MG63 (cell line): Measurements from ENCODE around the gene CDC40. TPM values are rescaled to one million over a fixed set of nuclear protein-coding genes. Genes with fewer than 3 reads are reported as not detected.
"Not testable (repeated sequence)": the region's sequence is repeated elsewhere in the genome, so short reads cannot be mapped to it uniquely, and the experiment has no call there.

Source experiments
- DNase-seq: peaks from one replicate; pipeline ENCODE4 v3.0.0-alpha.2; 2020
- H3K27me3 ChIP-seq: fragments of 250-450 bp; sonication (Bioruptor Pico); 2 replicates; pipeline ENCODE4 v1.5.1; 2020; ENCODE audit warnings: mild to moderate bottlenecking, moderate library complexity
- H3K36me3 ChIP-seq: fragments of 250-450 bp; sonication (Bioruptor Pico); 2 replicates; pipeline ENCODE4 v1.5.1; 2020; ENCODE audit warnings: mild to moderate bottlenecking, moderate library complexity
- H3K4me3 ChIP-seq: fragments of 250-450 bp; sonication (Bioruptor Pico); 2 replicates; pipeline ENCODE4 v1.5.1; 2020; ENCODE audit warnings: mild to moderate bottlenecking, moderate library complexity
- H3K9me3 ChIP-seq: fragments of 250-450 bp; sonication (Bioruptor Pico); 2 replicates; pipeline ENCODE4 v1.5.1; 2020; ENCODE audit warnings: mild to moderate bottlenecking, moderate library complexity
- total RNA-seq: library from RNA; depleted of rRNA; stranded (reverse); fragments of >200 nt; shearing (Covaris generic); gene quantifications from 2 replicates; pipeline ENCODE4 v1.2.3, GENCODE V29; 2014; ENCODE audit warnings: low replicate concordance

Gene CDC40
- total RNA-seq, 1 experiment from 2014 or later = 12.0 TPM

GRCh38 chr6:110190726-110191125 lies 10.5 kb downstream of the CDC40 start:
- H3K4me3 ChIP-seq = no peak overlapping the region
- no peaks in the 10 kb centered on the region for H3K27me3 ChIP-seq
- DNase-seq = no peak
- H3K36me3 ChIP-seq = peaks cover 5% of the 10 kb centered on the region
- H3K9me3 ChIP-seq = no peaks in the 10 kb centered on the region

GRCh38 chr6:110191477-110191876 lies 11.2 kb downstream of the CDC40 start:
- H3K9me3 ChIP-seq = no peaks in the 10 kb centered on the region
- no peak overlapping the region for H3K4me3 ChIP-seq
- H3K27me3 ChIP-seq = no peaks in the 10 kb centered on the region
- H3K36me3 ChIP-seq = peaks cover 5% of the 10 kb centered on the region
- DNase-seq = no peak

GRCh38 chr6:110195639-110196038 lies 15.4 kb downstream of the CDC40 start:
- no peaks in the 10 kb centered on the region for H3K9me3 ChIP-seq
- no peak for DNase-seq
- H3K27me3 ChIP-seq = no peaks in the 10 kb centered on the region
- H3K4me3 ChIP-seq = no peak overlapping the region
- H3K36me3 ChIP-seq = peaks cover 5% of the 10 kb centered on the region

GRCh38 chr6:110196874-110197273 lies 16.6 kb downstream of the CDC40 start:
- Histone ChIP-seq H3K4me3 (no peak overlapping the region), H3K36me3 (peaks cover 5% of the 10 kb centered on the region), H3K9me3 (no peaks in the 10 kb centered on the region), H3K27me3 (no peaks in the 10 kb centered on the region)
- DNase-seq = no peak

GRCh38 chr6:110198561-110198960 lies 18.3 kb downstream of the CDC40 start:
- no peak overlapping the region for H3K4me3 ChIP-seq
- DNase-seq = no peak
- peaks cover 4% of the 10 kb centered on the region for H3K36me3 ChIP-seq
- H3K27me3 ChIP-seq = no peaks in the 10 kb centered on the region
- H3K9me3 ChIP-seq = no peaks in the 10 kb centered on the region

GRCh38 chr6:110201151-110201884 lies 21.1 kb downstream of the CDC40 start:
- DNase-seq = no peak
- Histone ChIP-seq H3K4me3 (no peak overlapping the region), H3K27me3 (no peaks in the 10 kb centered on the region), H3K36me3 (no peaks in the 10 kb centered on the region), H3K9me3 (no peaks in the 10 kb centered on the region)

- H3K9me3 ChIP-seq = no peaks in the 10 kb centered on the region
- DNase-seq = no peak
- H3K27me3 ChIP-seq = no peaks in the 10 kb centered on the region
- H3K36me3 ChIP-seq = peaks cover 24% of the 10 kb centered on the region
- H3K4me3 ChIP-seq = no peak overlapping the region
Measured at GRCh38 chr6:110207652-110208051, 27.4 kb downstream of the CDC40 start.

GRCh38 chr6:110211753-110212152 lies 31.5 kb downstream of the CDC40 start:
- Histone ChIP-seq H3K27me3 (no peaks in the 10 kb centered on the region), H3K4me3 (no peak overlapping the region), H3K9me3 (no peaks in the 10 kb centered on the region), H3K36me3 (peaks cover 34% of the 10 kb centered on the region)
- DNase-seq = no peak

GRCh38 chr6:110214338-110214737 lies 34.1 kb downstream of the CDC40 start:
- DNase-seq = no peak
- Histone ChIP-seq H3K4me3 (no peak overlapping the region), H3K9me3 (no peaks in the 10 kb centered on the region), H3K36me3 (peaks cover 34% of the 10 kb centered on the region), H3K27me3 (no peaks in the 10 kb centered on the region)

GRCh38 chr6:110216140-110216539 lies 35.9 kb downstream of the CDC40 start:
- Histone ChIP-seq H3K4me3 (no peak overlapping the region), H3K9me3 (no peaks in the 10 kb centered on the region), H3K36me3 (peaks cover 39% of the 10 kb centered on the region), H3K27me3 (no peaks in the 10 kb centered on the region)
- DNase-seq = no peak

- no peak overlapping the region for H3K4me3 ChIP-seq
- H3K36me3 ChIP-seq = peaks cover 31% of the 10 kb centered on the region
- no peak for DNase-seq
- no peaks in the 10 kb centered on the region for H3K27me3 ChIP-seq
- H3K9me3 ChIP-seq = no peaks in the 10 kb centered on the region
Measured at GRCh38 chr6:110217266-110217665, 37.0 kb downstream of the CDC40 start.

- H3K27me3 ChIP-seq = no peaks in the 10 kb centered on the region
- no peak for DNase-seq
Measured at GRCh38 chr6:110221738-110222137, 41.5 kb downstream of the CDC40 start.

GRCh38 chr6:110226261-110226660 lies 46.0 kb downstream of the CDC40 start:
- H3K36me3 ChIP-seq = peaks cover 7% of the 10 kb centered on the region; the same call in 1 of the 2 replicates

More at GRCh38 chr6:110221738-110222137, 41.5 kb downstream of the CDC40 start:
- Histone ChIP-seq H3K36me3 (peaks cover 18% of the 10 kb centered on the region), H3K4me3 (no peak overlapping the region), H3K9me3 (no peaks in the 10 kb centered on the region)

GRCh38 chr6:110232450-110232849 lies 52.2 kb downstream of the CDC40 start:
- H3K9me3 ChIP-seq = no peaks in the 10 kb centered on the region
- no peak overlapping the region for H3K4me3 ChIP-seq
- no peak for DNase-seq
- H3K27me3 ChIP-seq = no peaks in the 10 kb centered on the region
- peaks cover 4% of the 10 kb centered on the region; the same call in 1 of the 2 replicates for H3K36me3 ChIP-seq

More at GRCh38 chr6:110226261-110226660, 46.0 kb downstream of the CDC40 start:
- DNase-seq = no peak
- no peak overlapping the region for H3K4me3 ChIP-seq
- no peaks in the 10 kb centered on the region for H3K27me3 ChIP-seq
- H3K9me3 ChIP-seq = no peaks in the 10 kb centered on the region

GRCh38 chr6:110233770-110234374 lies 53.6 kb downstream of the CDC40 start:
- Histone ChIP-seq H3K9me3 (no peaks in the 10 kb centered on the region), H3K4me3 (no peak overlapping the region), H3K27me3 (no peaks in the 10 kb centered on the region), H3K36me3 (peaks cover 2% of the 10 kb centered on the region; the same call in 1 of the 2 replicates)
- no peak for DNase-seq

GRCh38 chr6:110236007-110236406 lies 55.8 kb downstream of the CDC40 start:
- DNase-seq, H3K4me3 ChIP-seq, H3K36me3 ChIP-seq, H3K9me3 ChIP-seq, H3K27me3 ChIP-seq: not testable (repeated sequence)

- H3K9me3 ChIP-seq = no peaks in the 10 kb centered on the region
- DNase-seq = no peak
- H3K4me3 ChIP-seq = no peak overlapping the region
- H3K36me3 ChIP-seq = peaks cover 2% of the 10 kb centered on the region; the same call in 1 of the 2 replicates
- H3K27me3 ChIP-seq = no peaks in the 10 kb centered on the region
Measured at GRCh38 chr6:110239526-110240274, 59.5 kb downstream of the CDC40 start.
